Measurements from ENCODE around the gene MRTFB. TPM values are rescaled to one million over a fixed set of nuclear protein-coding genes. Genes with fewer than 3 reads are reported as not detected.

Gene MRTFB
- total and polyA plus RNA-seq, 2 of the 13 experiments (the other 11 are each of a cell fraction or from before 2014, with no cell fraction given): 11.4 to 14.0 TPM

GRCh38 chr16:14051103-14051729 lies 19.9 kb upstream of the MRTFB start (continued):
- TF ChIP-seq ZNF687 (CRISPR knock-in tag; IDR thresholded peaks at IDR 0.05): no peak

GRCh38 chr16:14056970-14057369 lies 14.1 kb upstream of the MRTFB start:
- ChIA-PET POLR2A (no interaction called here), CTCF (ENCODE audit: low intra/inter-chr PET ratio, low total read pairs) (no interaction called here)
- WGBS (ENCODE audit: low lambda C conversion rate): 1% methylated on average over 5 of the region's 5 CpGs
- FAIRE-seq (no peak), ATAC-seq (no peak), DNase-seq (ENCODE audit: low spot score) (no peak)
- Histone ChIP-seq H3K79me2 (ENCODE audit: insufficient read depth, low read length) (no peaks in the 10 kb centered on the region), H3K36me3 (replicated peaks in 1 of 2; ENCODE audit: control insufficient read depth in 1 of 2, insufficient read depth in 2 of 2, low read length in 2 of 2) (no peaks in the 10 kb centered on the region), H3K4me3 (replicated peaks in 1 of 3; ENCODE audit: insufficient read depth in 1 of 3, low read depth in 2 of 3, low read length in 3 of 3) (no peak overlapping the region), H3K4me2 (ENCODE audit: low read depth, low read length) (no peak overlapping the region), H3K27me3 (ENCODE audit: control insufficient read depth in 1 of 2, insufficient read depth in 2 of 2, low read length in 2 of 2) (0 out of 5 replicates have a peak, but pooled peaks cover 3 to 17% of the 10 kb centered on the region in 2 experiments), H3K27ac (ENCODE audit: extremely low read length, insufficient read depth, low read length) (no peak overlapping the region), H3K9ac (ENCODE audit: insufficient read depth, low read depth, low read length) (no peak overlapping the region), H4K20me1 (ENCODE audit: insufficient read depth, low read length) (no peaks in the 10 kb centered on the region), H3K4me1 (ENCODE audit: insufficient read depth, low read length) (peaks cover 10% of the 10 kb centered on the region), H2AFZ (ENCODE audit: low read length) (no peak overlapping the region), H3K9me3 (ENCODE audit: low read length) (0 out of 2 replicates have a peak, but pooled peaks cover 6% of the 10 kb centered on the region)
- BruUV-seq (replicated peaks): no TSS peak
- TF ChIP-seq ZNF12 (CRISPR knock-in tag; IDR thresholded peaks at IDR 0.05) (no peak), ZNF432 (CRISPR knock-in tag; IDR thresholded peaks at IDR 0.05; ENCODE audit: borderline replicate concordance) (no peak), MIER2 (CRISPR knock-in tag; IDR thresholded peaks at IDR 0.05) (no peak)
- in situ Hi-C loops (cut with HindIII; ENCODE audit: extremely low pct_ligation_motif_present, low pct_unique_long_range_greater_than_20kb) (no loop called here), intact Hi-C loops (cut with micrococcal nuclease; ENCODE audit: unreplicated experiment) (no loop called here)

Data from HepG2 (cell line).